GM23248 (cell line): ENCODE results near the gene OR2Y1.

ENCODE experiments used
- EZH2 ChIP-seq: fragments of 200-600 bp; sonication (generic); IDR thresholded peaks from 2 replicates; pipeline ENCODE4 v1.6.1; 2018; ENCODE audit warnings: antibody characterized with exemption, mild to moderate bottlenecking; ENCODE audit not compliant: insufficient read depth, poor library complexity, severe bottlenecking
- EZH2phosphoT487 ChIP-seq: fragments of 200-600 bp; sonication (generic); IDR thresholded peaks from 2 replicates; pipeline ENCODE4 v1.6.1; 2018; ENCODE audit warnings: antibody characterized with exemption, moderate library complexity, mild to moderate bottlenecking, low read depth; ENCODE audit not compliant: insufficient read depth

GRCh38 chr5:180699042-180699441, 40.8 kb downstream of the OR2Y1 start:
- no peak for TF ChIP-seq EZH2
- TF ChIP-seq EZH2phosphoT487 = no peak
